GM15510 (cell line): Measurements from ENCODE around the gene SLC25A25.

ENCODE experiments used
- POLR2A ChIP-seq: IDR thresholded peaks from 3 replicates; pipeline ENCODE4 v1.6.1; 2011; ENCODE audit warnings: borderline replicate concordance; ENCODE audit not compliant: insufficient read length; ENCODE audit errors: extremely low read depth

SLC25A25 gene

DNA sequence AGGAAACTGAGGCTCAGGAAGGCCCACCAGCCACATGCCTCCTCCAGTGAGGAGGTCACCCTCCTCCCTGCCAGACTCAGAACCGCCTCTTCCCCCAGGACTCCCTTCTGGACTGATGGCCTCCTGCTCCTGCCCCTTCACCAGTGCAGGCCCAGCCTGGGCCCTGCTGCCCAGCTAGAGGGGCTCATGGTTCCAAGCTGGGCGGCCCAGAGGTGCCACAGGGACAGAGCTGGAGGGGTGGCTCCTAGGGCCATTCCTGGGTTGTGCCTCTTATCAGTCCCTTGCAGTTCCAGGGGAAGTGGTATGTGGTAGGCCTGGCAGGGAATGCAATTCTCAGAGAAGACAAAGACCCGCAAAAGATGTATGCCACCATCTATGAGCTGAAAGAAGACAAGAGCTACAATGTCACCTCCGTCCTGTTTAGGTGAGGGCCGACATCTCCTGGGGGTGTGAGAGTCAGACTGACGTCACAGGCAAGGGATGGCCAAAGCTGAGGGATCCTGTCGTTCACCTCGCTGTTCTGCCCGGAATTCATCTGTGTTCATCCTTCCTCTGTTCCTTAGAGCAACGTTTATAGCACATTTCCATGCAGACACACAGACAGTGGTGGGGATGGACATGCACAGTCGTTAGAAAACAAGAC, 82.0 kb downstream of the SLC25A25 start:
- TF ChIP-seq POLR2A: no peak

- TF ChIP-seq POLR2A: no peak
Measured at GRCh38 chr9:128150594-128151308, 82.7 kb downstream of the SLC25A25 start.

DNA sequence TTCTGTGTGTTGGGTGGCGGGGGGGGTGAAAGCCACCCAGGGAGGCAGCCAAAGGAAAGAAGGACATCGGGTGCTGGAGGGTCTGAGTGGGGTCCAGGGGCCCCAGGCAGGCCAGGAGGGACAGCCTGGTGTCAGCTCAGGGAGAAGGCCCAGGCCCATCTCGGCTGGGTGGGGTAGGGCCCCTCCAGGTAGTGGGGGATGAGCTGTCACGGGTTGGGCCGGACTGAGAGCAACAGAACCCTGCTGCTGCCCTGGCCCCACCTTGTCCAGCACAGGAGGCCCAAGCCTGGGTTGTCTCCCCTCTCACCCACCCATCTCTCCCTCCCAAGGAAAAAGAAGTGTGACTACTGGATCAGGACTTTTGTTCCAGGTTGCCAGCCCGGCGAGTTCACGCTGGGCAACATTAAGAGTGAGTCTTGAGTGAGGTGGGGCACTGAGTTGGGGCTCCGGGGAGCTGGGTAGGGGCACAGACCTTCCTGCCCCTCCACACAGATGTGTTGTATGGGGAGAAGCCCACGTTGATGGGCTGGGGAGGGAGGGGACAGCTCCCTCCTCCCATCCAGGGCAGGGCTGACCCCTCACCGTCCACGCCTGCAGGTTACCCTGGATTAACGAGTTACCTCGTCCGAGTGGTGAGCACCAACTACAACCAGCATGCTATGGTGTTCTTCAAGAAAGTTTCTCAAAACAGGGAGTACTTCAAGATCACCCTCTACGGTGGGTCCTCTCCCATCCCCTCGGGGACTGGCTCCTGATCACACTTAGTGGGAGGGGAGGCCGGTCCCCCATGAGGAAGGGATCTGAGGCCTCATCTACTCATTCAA, 83.5 kb downstream of the SLC25A25 start:
- no peak for TF ChIP-seq POLR2A

GRCh38 chr9:128152133-128153059, 84.4 kb downstream of the SLC25A25 start:
- TF ChIP-seq POLR2A: no peak

- TF ChIP-seq POLR2A: no peak
Measured at GRCh38 chr9:128153060-128153946, 85.3 kb downstream of the SLC25A25 start.

GRCh38 chr9:128153947-128154695, 86.1 kb downstream of the SLC25A25 start:
- TF ChIP-seq POLR2A: no peak

GRCh38 chr9:128155736-128156500, 87.9 kb downstream of the SLC25A25 start:
- no peak for TF ChIP-seq POLR2A
